Adrenal gland (tissue), 12 donors: ENCODE results near the gene MAN1A1. TPM values are rescaled to one million over a fixed set of nuclear protein-coding genes. Genes with fewer than 3 reads are reported as not detected.

ENCODE experiments used
- DNase-seq, 7 donors: peaks; one replicate each; pipeline ENCODE4 v3.0.0-alpha.2; 2019 to 2020
- H3K27ac ChIP-seq, 5 donors: fragments of 200-600 bp; sonication (generic) in 4 of 5; 1 replicate in 3 of 5; 2 replicates in 2 of 5; pipeline versions ENCODE4 v1.5.1 to v1.8.0; 2016 to 2020; ENCODE audit warnings: mild to moderate bottlenecking in 1 of 5
- H3K27me3 ChIP-seq: fragments of 200-600 bp; 2 replicates; pipeline ENCODE4 v1.8.0; 2021
- H3K36me3 ChIP-seq, 2 donors: fragments of 200-600 bp; replicated peaks in 1 of 2; 1 replicate in 1 of 2; 2 replicates in 1 of 2; pipeline versions ENCODE4 v1.5.1 to v1.8.0; 2018 to 2022
- H3K4me1 ChIP-seq, 2 donors: fragments of 200-600 bp; replicated peaks in 1 of 2; 1 replicate in 1 of 2; 2 replicates in 1 of 2; pipeline versions ENCODE4 v1.5.1 to v1.8.0; 2018 to 2021
- H3K4me3 ChIP-seq, 4 donors: fragments of 200-600 bp; sonication (generic) in 3 of 4; one replicate each; pipeline ENCODE4 v1.5.1; 2016 to 2018
- H3K9me3 ChIP-seq, 3 donors: fragments of 200-600 bp; sonication (generic) in 1 of 3; replicated peaks in 1 of 3; 1 replicate in 2 of 3; 2 replicates in 1 of 3; pipeline versions ENCODE4 v1.5.1 to v1.8.0; 2016 to 2021
- POLR2A ChIP-seq, 2 donors: fragments of 450-650 bp; IDR thresholded peaks; one replicate each; pipeline ENCODE4 v1.6.1; 2017; ENCODE audit warnings: antibody characterized with exemption in 2 of 2, mild to moderate bottlenecking in 2 of 2, moderate library complexity in 1 of 2
- WGBS, 4 donors: extraction: QIAGEN DNeasy Blood & Tissue Kit in 2 of 4; methylation state at CpG; one replicate each; pipeline versions ENCODE4 v1.1.5 to v1.1.7; 2013 to 2017; 5-methylcytosine and 5-hydroxymethylcytosine counted together
- intact Hi-C, 2 donors: fragments of 100-400 bp; cut with DNase I; formaldehyde crosslinking; loops; one replicate each; pipeline versions ENCODE4 v1.14.1 to v1.15.0; 2022 to 2023
- polyA plus RNA-seq, 3 donors: library from polyadenylated mRNA; stranded (reverse); fragments of 200-250 nt in 2 of 3; fragments of 350-450 nt in 1 of 3; fragmentation: Illumina TruSeq in 1 of 3; extraction: RNeasy Lipid Tissue Mini Kit (QIAGEN cat#74804) in 1 of 3; gene quantifications; one replicate each; pipeline ENCODE4 v1.2.3, GENCODE V29; 2013 to 2014
- total RNA-seq, 9 donors: library from RNA; depleted of rRNA in 4 of 9; stranded (reverse); fragments of >200 nt in 4 of 9; fragments of 120-200 nt in 1 of 9; fragmentation: NEBNext Ultra II Directional in 1 of 9; extraction: Animal tissue kit (Norgen Biotek cat#: 25700) in 1 of 9; gene quantifications; one replicate each; pipeline versions ENCODE4 v1.1.0 to v1.2.4, GENCODE V29; 2013 to 2023
- TF ChIP-seq, protein P1 (sequence below), 6 experiments: fragments of 450-650 bp in 4 of 6; fragments of 200-600 bp in 2 of 6; sonication (generic) in 1 of 6; IDR thresholded peaks; 1 replicate in 5 of 6; 2 replicates in 1 of 6; pipeline versions ENCODE4 v1.5.1 to v1.8.0; 2016 to 2021; ENCODE audit warnings: antibody characterized with exemption in 6 of 6, mild to moderate bottlenecking in 2 of 6, moderate library complexity in 1 of 6
- donor health status: healthy with polysubstance abuse.
- donor health status: Bipolar disorder and iron deficiency.
- donor health status: DM: yes; HTN: yes; CAD: no.
- donor health status: DM: no; HTN: no; CAD: no.
- donor health status: DM: no; HTN: no; CAD: no.
- donor health status: DM: yes; HTN: yes; CAD: no.

The MAN1A1 gene
- total and polyA plus RNA-seq, 12 donors = 11.1 to 178 (median 108) TPM

DNA sequence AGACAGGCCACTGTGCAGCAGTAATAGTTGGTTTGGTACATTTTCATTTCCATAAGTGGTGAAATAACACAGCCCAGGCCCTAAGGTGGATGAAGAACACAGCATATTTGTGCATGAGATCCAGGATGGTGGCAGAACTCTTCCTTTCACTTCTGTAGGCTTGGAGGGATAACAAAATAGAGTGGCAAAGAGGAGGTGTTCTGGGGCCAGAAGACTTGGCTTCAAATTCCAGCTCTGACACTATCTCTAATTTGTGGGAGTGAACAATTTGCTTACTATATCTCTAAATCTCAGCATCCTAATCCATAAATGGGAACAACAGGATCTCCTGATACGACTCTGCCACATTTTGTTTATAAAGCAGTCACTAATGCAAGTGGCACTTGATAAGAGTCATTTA is 159.4 kb downstream of the MAN1A1 start:
- no peak overlapping the region for H3K4me3 ChIP-seq
- TF ChIP-seq, protein P1, sequence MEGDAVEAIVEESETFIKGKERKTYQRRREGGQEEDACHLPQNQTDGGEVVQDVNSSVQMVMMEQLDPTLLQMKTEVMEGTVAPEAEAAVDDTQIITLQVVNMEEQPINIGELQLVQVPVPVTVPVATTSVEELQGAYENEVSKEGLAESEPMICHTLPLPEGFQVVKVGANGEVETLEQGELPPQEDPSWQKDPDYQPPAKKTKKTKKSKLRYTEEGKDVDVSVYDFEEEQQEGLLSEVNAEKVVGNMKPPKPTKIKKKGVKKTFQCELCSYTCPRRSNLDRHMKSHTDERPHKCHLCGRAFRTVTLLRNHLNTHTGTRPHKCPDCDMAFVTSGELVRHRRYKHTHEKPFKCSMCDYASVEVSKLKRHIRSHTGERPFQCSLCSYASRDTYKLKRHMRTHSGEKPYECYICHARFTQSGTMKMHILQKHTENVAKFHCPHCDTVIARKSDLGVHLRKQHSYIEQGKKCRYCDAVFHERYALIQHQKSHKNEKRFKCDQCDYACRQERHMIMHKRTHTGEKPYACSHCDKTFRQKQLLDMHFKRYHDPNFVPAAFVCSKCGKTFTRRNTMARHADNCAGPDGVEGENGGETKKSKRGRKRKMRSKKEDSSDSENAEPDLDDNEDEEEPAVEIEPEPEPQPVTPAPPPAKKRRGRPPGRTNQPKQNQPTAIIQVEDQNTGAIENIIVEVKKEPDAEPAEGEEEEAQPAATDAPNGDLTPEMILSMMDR (IDR thresholded peaks at IDR 0.05) = no peak
- TF ChIP-seq POLR2A (IDR thresholded peaks at IDR 0.05) = no peak
- peaks cover 0 to 13% of the 10 kb centered on the region in 2 donors for H3K36me3 ChIP-seq
- no peaks in the 10 kb centered on the region for H3K9me3 ChIP-seq
- H3K4me1 ChIP-seq = no peaks in the 10 kb centered on the region
- 91 to 100% (median 92%) methylated on average over 1 of the region's 1 CpG for WGBS, 4 donors
- no peaks in the 10 kb centered on the region for H3K27me3 ChIP-seq
- DNase-seq = no peak
- intact Hi-C loops = no loop called here
- no peak overlapping the region for H3K27ac ChIP-seq

DNA sequence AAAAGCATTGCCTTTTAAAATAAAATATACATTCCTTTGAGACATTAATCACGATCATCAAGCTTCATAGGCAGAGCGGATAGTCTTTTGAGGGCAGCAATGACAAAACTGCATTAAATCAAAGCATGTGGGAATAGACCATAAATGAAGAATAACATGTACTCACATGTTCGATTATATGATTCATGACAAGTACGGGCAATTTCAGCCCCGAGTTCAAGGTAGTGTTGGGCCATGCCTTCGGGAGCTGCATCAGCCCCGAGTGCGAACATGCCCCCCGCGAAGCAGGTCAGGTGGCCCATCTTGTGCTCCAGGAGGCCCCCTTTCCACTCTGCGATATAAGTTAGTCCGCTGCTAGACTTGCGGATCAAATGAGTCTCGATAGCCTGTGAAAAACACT is 160.1 kb downstream of the MAN1A1 start:
- WGBS, 4 donors = 82 to 90% (median 83%) methylated on average over 13 to 14 of the region's 14 CpGs
- Histone ChIP-seq H3K4me1 (no peaks in the 10 kb centered on the region), H3K27me3 (no peaks in the 10 kb centered on the region), H3K4me3 (no peak overlapping the region), H3K9me3 (no peaks in the 10 kb centered on the region), H3K27ac (no peak overlapping the region), H3K36me3 (peaks cover 0 to 13% of the 10 kb centered on the region in 2 donors)
- TF ChIP-seq, protein P1 (IDR thresholded peaks at IDR 0.05) = no peak
- no peak for TF ChIP-seq POLR2A (IDR thresholded peaks at IDR 0.05)
- no peak for DNase-seq
- intact Hi-C loops = no loop called here

DNA sequence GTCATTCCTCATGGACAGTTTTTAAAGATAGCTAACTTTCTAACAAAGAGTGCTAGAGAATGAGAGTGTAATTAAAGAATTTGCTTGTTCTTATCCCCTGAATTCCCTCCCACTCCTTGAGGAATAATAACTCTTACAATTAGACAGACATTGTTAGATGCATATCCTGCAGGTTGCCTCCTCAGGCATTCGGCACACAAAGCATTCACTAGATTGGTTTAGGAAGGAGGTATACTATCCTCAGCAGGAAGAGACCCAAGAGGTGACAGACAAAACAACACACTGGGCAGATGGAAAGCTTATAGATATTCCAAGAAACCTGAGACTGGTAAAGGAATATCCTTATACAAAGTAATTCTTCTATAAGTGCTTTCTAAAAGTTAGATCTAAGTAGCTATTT is 162.0 kb downstream of the MAN1A1 start:
- 68 to 88% (median 82%) methylated on average over 1 of the region's 1 CpG for WGBS, 4 donors
- intact Hi-C loops = no loop called here
- Histone ChIP-seq H3K9me3 (no peaks in the 10 kb centered on the region), H3K27me3 (no peaks in the 10 kb centered on the region), H3K4me3 (no peak overlapping the region), H3K27ac (no peak overlapping the region), H3K4me1 (no peaks in the 10 kb centered on the region), H3K36me3 (peaks cover 0 to 13% of the 10 kb centered on the region in 2 donors)
- no peak for DNase-seq
- no peak for TF ChIP-seq POLR2A (IDR thresholded peaks at IDR 0.05)
- TF ChIP-seq, protein P1 (IDR thresholded peaks at IDR 0.05) = no peak

DNA sequence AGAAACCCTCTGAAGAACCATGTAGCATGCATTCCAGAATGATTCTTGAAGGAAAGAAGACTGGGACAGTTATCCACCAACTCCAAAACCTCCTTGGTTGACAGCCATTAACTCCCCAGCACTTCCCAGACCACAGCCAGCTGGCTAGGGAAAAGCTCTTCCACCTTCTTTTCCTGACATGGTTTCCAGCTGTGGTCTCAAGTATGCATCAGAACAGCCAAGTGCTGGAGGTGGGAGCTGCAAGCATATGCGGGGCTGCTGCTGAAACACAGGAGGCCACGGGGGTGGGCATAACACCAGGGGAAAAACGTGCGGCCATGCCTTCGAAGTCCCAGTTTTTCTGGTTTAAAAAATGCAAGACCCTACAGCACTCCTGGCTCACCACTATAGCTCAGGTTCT is 163.1 kb downstream of the MAN1A1 start:
- no peak overlapping the region for H3K4me3 ChIP-seq
- no peaks in the 10 kb centered on the region for H3K27me3 ChIP-seq
- H3K27ac ChIP-seq = no peak overlapping the region
- H3K36me3 ChIP-seq = peaks cover 0 to 13% of the 10 kb centered on the region in 2 donors
- H3K4me1 ChIP-seq = no peaks in the 10 kb centered on the region
- intact Hi-C loops = no loop called here
- WGBS, 4 donors = 86 to 94% (median 91%) methylated on average over 5 of the region's 5 CpGs
- no peak for TF ChIP-seq POLR2A (IDR thresholded peaks at IDR 0.05)
- TF ChIP-seq, protein P1 (IDR thresholded peaks at IDR 0.05) = no peak
- no peaks in the 10 kb centered on the region for H3K9me3 ChIP-seq
- DNase-seq = no peak
